ENCODE measurements around the gene WDR35. TPM values are rescaled to one million over a fixed set of nuclear protein-coding genes. Genes with fewer than 3 reads are reported as not detected.

WDR35 gene
- total and polyA plus RNA-seq, 2 of the 4 experiments (the other 2 are of a cell fraction), result 3.4 to 8.1 TPM

DNA sequence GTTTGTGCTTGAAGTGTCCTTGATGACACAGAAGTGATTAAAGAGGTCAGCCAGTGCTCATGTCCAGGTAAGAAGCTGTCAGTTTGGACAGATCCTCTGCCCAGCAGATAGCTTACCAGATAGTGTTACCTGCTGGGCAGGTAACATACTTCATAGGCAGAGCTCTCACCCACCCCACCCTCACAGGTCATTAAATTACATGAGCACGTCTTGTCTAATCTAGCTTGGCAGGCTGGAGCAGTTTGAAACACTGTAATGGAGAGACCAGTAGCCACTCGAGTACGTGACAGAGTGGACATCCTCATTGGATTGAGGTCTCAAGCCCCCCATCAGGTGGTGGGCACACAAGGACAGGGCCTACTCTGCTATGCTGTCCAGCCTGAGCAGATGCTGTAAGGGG, 115.2 kb downstream of the WDR35 start:
- no TSS peak for BruUV-seq (replicated peaks)
- intact Hi-C loops (cut with micrococcal nuclease) (no loop called here), dilution Hi-C loops (cut with HindIII; ENCODE audit: low sequenced_read_pairs, unreplicated experiment) (no loop called here), in situ Hi-C loops (cut with MboI; ENCODE audit: low sequenced_read_pairs) (loop anchor here (5.0 kb wide), 1 partner anchor 1352 kb away; no protein-coding TSS in a partner anchor)
- H3K9ac ChIP-seq (ENCODE audit: low read depth, low read length), result no peak overlapping the region
- ChIA-PET POLR2A (ENCODE audit: unreplicated experiment) (no interaction called here), CTCF (interaction anchor here (1.8 kb wide), 1 partner anchor 11 kb away, joined by 7 read pairs; no protein-coding TSS in a partner anchor)
- no peak overlapping the region for H2BK120ac ChIP-seq (ENCODE audit: low read depth, low read length)
- peak overlapping the region; percentile 73; the same call in 1 of the 2 replicates for H2AK5ac ChIP-seq (ENCODE audit: low read depth, low read length)
- TF ChIP-seq NFE2L2 (IDR thresholded peaks at IDR 0.05; ENCODE audit: low read depth, low read length) (no peak), RCOR1 (IDR thresholded peaks at IDR 0.05; ENCODE audit: insufficient replicate concordance, low read length) (no peak), RFX5 (IDR thresholded peaks at IDR 0.05; ENCODE audit: low read depth, low read length) (no peak), CEBPB (IDR thresholded peaks at IDR 0.05; ENCODE audit: low read depth, low read length) (no peak), POLR2A (IDR thresholded peaks at IDR 0.05; ENCODE audit: low read depth, low read length) (no peak), CTCF (conservative IDR thresholded peaks at IDR 0.05; ENCODE audit: low read depth, low read length) (no peak)
- TF ChIP-seq, protein P1, sequence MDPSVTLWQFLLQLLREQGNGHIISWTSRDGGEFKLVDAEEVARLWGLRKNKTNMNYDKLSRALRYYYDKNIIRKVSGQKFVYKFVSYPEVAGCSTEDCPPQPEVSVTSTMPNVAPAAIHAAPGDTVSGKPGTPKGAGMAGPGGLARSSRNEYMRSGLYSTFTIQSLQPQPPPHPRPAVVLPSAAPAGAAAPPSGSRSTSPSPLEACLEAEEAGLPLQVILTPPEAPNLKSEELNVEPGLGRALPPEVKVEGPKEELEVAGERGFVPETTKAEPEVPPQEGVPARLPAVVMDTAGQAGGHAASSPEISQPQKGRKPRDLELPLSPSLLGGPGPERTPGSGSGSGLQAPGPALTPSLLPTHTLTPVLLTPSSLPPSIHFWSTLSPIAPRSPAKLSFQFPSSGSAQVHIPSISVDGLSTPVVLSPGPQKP (IDR thresholded peaks at IDR 0.05; ENCODE audit: borderline replicate concordance, low read depth, low read length), result no peak
- DNase-seq (no peak), ATAC-seq (ENCODE audit: low read depth) (no peak)
- peaks cover 3% of the 10 kb centered on the region for H4K20me1 ChIP-seq (ENCODE audit: insufficient read depth, low read length)
- H3K27ac ChIP-seq (ENCODE audit: insufficient read depth, low read length), result no peak overlapping the region
- no peak overlapping the region for H2BK5ac ChIP-seq (ENCODE audit: low read depth, low read length, poor library complexity, severe bottlenecking)
- H3K4me2 ChIP-seq (ENCODE audit: low read depth, low read length), result no peak overlapping the region; the same call in 1 of the 2 replicates
- no peak overlapping the region for H3K4ac ChIP-seq (ENCODE audit: low read depth, low read length)
- 50% methylated on average over 1 of the region's 3 CpGs; no CpG with 5 or more reads in 1 of the 2 experiments for WGBS, 2 experiments (ENCODE audit: extremely low coverage in 2 of 2, insufficient read length in 1 of 2)
- no peak overlapping the region for H3K4me3 ChIP-seq (ENCODE audit: insufficient read depth, low read depth, low read length)
- no peaks in the 10 kb centered on the region for H3K79me1 ChIP-seq (ENCODE audit: low read depth in 1 of 2, low read length in 2 of 2)
- H3K4me1 ChIP-seq (ENCODE audit: control insufficient read depth, insufficient read depth, low read length), result peaks cover 3% of the 10 kb centered on the region; the same call in 1 of the 2 replicates
- no peaks in the 10 kb centered on the region for H3K36me3 ChIP-seq (ENCODE audit: control insufficient read depth, insufficient read depth, low read length)
- H2AK9ac ChIP-seq (replicated peaks; ENCODE audit: low read depth, low read length, poor library complexity), result peak overlapping the region; percentile 73
- no peak overlapping the region for H3K14ac ChIP-seq (replicated peaks; ENCODE audit: low read depth, low read length)
- no peak overlapping the region for H4K8ac ChIP-seq (ENCODE audit: low read depth in 2 of 2, low read length in 2 of 2)
- H3K9me3 ChIP-seq (ENCODE audit: control insufficient read depth, insufficient read depth, low read length), result no peaks in the 10 kb centered on the region
- H3K23ac ChIP-seq (ENCODE audit: low read depth, low read length), result no peak overlapping the region
- H2BK20ac ChIP-seq (ENCODE audit: low read depth, low read length), result no peak overlapping the region
- no peak overlapping the region for H3K56ac ChIP-seq (ENCODE audit: extremely low read depth, insufficient read depth, low read length)
- H2AFZ ChIP-seq (replicated peaks; ENCODE audit: low read length, poor library complexity), result no peak overlapping the region
- peaks cover 7% of the 10 kb centered on the region; the same call in 1 of the 2 replicates for H3K9me1 ChIP-seq (ENCODE audit: insufficient read depth, low read length)
- no peak overlapping the region for H4K91ac ChIP-seq (ENCODE audit: insufficient read depth, low read depth, low read length)
- H4K5ac ChIP-seq (ENCODE audit: low read depth, low read length), result no peak overlapping the region
- no peak overlapping the region for H2BK15ac ChIP-seq (ENCODE audit: low read depth, low read length)
- peaks cover 26% of the 10 kb centered on the region for H3K27me3 ChIP-seq (ENCODE audit: control insufficient read depth, insufficient read depth, low read length)
- no peak overlapping the region for H3K18ac ChIP-seq (ENCODE audit: low read depth, low read length)
